ENCODE results near the gene INCENP. TPM values are rescaled to one million over a fixed set of nuclear protein-coding genes. Genes with fewer than 3 reads are reported as not detected.

INCENP gene
- total and polyA plus RNA-seq, 10 donors = 1.8 to 32.4 (median 22.7) TPM

DNA sequence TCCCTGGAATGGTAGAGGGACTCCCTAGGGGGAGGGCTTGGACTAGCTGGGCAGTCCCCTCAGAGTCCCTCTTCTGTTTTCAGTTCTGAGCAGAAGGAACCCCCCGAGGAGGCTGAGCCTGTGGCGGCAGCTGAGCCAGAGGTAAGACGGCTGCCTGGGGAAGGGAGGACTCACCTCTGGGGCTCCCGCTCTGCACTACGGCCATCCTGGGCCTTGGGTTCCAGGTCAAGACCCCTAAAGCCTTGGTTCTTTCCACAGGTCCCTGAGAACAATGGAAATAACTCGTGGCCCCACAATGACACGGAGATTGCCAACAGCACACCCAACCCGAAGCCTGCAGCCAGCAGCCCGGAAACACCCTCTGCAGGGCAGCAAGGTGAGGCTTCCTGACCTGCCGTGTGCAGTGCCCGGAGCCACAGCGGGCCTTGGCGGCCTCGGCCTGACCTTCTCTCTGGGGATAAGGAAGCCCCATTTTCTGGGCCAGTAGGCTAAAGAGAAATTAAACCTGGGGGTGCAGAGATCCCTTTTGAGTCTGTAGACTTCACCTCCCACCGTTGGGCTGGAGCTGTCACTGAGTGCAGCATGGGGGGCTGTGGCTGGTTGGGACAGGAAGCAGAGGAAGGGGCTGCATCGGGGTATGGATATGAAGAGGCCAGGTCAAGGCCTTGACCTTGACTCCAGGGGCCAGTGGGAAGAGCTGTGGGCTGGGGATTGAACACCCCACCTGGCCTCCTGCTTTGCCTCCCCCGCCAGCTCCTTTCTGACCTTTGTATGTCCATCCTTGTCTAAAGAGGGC lies 15.0 kb downstream of the INCENP start:
- Histone ChIP-seq H3K27me3 (replicated peaks in 1 of 7) (no peaks in the 10 kb centered on the region), H3K9me3 (no peaks in the 10 kb centered on the region), H3K36me3 (peaks cover 4 to 96% (median 52%) of the 10 kb centered on the region in 6 donors), H3K27ac (no peak overlapping the region), H3K4me1 (peaks cover 0 to 13% (median 1%) of the 10 kb centered on the region in 6 donors), H3K4me3 (no peak overlapping the region)
- intact Hi-C loops (cut with DNase I; ENCODE audit: low total_unique reads) = no loop called here
- DNase-seq = peak; percentile 47
- TF ChIP-seq POLR2A (IDR thresholded peaks at IDR 0.05) (no peak), POLR2AphosphoS5 (IDR thresholded peaks at IDR 0.05) (no peak)
- TF ChIP-seq, protein P1, sequence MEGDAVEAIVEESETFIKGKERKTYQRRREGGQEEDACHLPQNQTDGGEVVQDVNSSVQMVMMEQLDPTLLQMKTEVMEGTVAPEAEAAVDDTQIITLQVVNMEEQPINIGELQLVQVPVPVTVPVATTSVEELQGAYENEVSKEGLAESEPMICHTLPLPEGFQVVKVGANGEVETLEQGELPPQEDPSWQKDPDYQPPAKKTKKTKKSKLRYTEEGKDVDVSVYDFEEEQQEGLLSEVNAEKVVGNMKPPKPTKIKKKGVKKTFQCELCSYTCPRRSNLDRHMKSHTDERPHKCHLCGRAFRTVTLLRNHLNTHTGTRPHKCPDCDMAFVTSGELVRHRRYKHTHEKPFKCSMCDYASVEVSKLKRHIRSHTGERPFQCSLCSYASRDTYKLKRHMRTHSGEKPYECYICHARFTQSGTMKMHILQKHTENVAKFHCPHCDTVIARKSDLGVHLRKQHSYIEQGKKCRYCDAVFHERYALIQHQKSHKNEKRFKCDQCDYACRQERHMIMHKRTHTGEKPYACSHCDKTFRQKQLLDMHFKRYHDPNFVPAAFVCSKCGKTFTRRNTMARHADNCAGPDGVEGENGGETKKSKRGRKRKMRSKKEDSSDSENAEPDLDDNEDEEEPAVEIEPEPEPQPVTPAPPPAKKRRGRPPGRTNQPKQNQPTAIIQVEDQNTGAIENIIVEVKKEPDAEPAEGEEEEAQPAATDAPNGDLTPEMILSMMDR (IDR thresholded peaks at IDR 0.05 in 8 of 11, conservative IDR thresholded peaks at IDR 0.05 in 3 of 11) = no peak
- 87 to 91% (median 89%) methylated on average over 11 to 17 of the region's 17 CpGs for WGBS, 5 donors

DNA sequence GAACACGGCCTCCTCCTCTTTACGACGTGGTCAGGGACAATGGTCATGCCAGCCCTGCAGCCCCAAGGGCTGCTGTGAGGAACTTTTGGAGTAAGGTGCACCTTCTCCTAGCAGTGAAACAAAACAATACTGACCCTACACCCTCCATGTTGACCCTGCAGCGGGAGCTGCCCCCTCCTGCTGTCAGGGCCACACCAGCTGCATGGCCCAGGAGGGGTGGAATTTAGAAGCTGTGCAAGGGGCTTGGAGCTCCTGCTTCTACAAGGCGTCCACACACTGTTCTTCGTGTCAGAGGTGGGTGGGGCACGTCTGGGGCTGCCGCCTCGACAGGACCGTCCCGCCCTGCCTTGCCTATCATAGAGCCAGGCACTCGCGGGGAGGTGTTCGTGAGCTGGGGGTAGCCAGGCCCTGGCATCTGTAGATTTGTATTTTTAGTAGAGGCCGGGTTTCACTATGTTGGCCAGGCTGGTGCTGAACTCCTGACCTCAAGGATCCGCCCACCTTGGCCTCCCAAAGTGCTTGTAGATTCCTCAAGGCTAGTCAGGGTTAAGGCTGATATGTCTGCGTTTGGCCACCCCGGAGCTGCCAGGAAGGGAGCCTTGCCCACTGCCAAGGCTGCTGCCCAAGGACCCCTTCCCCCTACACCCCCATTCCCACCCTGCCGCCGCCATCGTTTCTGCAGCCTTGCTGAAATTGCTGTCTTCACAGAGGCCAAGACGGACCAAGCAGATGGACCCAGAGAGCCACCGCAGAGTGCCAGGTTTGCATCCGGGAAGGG lies 15.9 kb downstream of the INCENP start:
- peak; percentile 46 for DNase-seq
- TF ChIP-seq POLR2A (IDR thresholded peaks at IDR 0.05) = no peak

GRCh38 chr11:62140304-62141110 lies 16.7 kb downstream of the INCENP start:
- Histone ChIP-seq H3K4me3 (no peak overlapping the region), H3K9me3 (no peaks in the 10 kb centered on the region), H3K27ac (no peak overlapping the region), H3K4me1 (peaks cover 0 to 11% (median 1%) of the 10 kb centered on the region in 6 donors), H3K27me3 (replicated peaks in 1 of 7) (no peaks in the 10 kb centered on the region), H3K36me3 (peaks cover 4 to 99% (median 62%) of the 10 kb centered on the region in 6 donors)
- intact Hi-C loops (cut with DNase I; ENCODE audit: low total_unique reads) = no loop called here
- DNase-seq = peak; percentile 61
- TF ChIP-seq POLR2A (IDR thresholded peaks at IDR 0.05) = no peak
- TF ChIP-seq, protein P1 (IDR thresholded peaks at IDR 0.05 in 8 of 11, conservative IDR thresholded peaks at IDR 0.05 in 3 of 11) = no peak
- TF ChIP-seq POLR2AphosphoS5 (IDR thresholded peaks at IDR 0.05) = no peak
- 95 to 98% (median 97%) methylated on average over 20 to 24 of the region's 24 CpGs for WGBS, 5 donors

More for the DNA sequence above, 15.9 kb downstream of the INCENP start:
- 90 to 96% (median 93%) methylated on average over 18 to 24 of the region's 24 CpGs for WGBS, 5 donors
- intact Hi-C loops (cut with DNase I; ENCODE audit: low total_unique reads) = no loop called here
- H3K27me3 ChIP-seq (replicated peaks in 1 of 7) = no peaks in the 10 kb centered on the region
- peaks cover 4 to 99% (median 54%) of the 10 kb centered on the region in 6 donors for H3K36me3 ChIP-seq
- no peak overlapping the region for H3K27ac ChIP-seq
- H3K4me3 ChIP-seq = no peak overlapping the region
- H3K4me1 ChIP-seq = peaks cover 0 to 11% (median 1%) of the 10 kb centered on the region in 6 donors
- no peaks in the 10 kb centered on the region for H3K9me3 ChIP-seq

Measured in spleen (tissue), 11 donors.